ENCODE results near the gene SMIM10L2A.

Gene SMIM10L2A

DNA sequence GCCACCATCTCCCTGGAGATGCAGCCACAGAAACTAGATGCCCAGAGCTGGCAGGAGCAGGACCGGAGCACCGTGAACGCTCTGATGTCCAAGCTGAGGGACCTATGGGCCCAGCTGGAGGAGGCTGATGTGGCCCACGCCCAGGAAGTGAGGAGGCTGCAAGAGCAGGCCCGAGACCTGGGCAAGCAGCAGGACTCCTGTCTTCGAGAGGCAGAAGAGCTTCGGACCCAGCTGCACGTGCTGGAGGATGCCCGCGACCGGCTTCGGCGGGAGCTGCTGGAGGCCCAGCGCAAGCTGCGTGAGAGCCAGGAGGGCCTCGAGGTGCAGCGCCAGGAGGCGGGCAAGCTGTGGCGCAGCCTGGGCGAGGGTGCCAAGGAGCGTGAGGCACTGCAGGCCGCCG lies 14.2 kb downstream of the SMIM10L2A start:
- DNase-seq (ENCODE audit: low read depth): no peak
- in situ Hi-C loops (cut with HindIII; ENCODE audit: low sequenced_read_pairs): no loop called here
- TF ChIP-seq, protein P1, sequence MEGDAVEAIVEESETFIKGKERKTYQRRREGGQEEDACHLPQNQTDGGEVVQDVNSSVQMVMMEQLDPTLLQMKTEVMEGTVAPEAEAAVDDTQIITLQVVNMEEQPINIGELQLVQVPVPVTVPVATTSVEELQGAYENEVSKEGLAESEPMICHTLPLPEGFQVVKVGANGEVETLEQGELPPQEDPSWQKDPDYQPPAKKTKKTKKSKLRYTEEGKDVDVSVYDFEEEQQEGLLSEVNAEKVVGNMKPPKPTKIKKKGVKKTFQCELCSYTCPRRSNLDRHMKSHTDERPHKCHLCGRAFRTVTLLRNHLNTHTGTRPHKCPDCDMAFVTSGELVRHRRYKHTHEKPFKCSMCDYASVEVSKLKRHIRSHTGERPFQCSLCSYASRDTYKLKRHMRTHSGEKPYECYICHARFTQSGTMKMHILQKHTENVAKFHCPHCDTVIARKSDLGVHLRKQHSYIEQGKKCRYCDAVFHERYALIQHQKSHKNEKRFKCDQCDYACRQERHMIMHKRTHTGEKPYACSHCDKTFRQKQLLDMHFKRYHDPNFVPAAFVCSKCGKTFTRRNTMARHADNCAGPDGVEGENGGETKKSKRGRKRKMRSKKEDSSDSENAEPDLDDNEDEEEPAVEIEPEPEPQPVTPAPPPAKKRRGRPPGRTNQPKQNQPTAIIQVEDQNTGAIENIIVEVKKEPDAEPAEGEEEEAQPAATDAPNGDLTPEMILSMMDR (IDR thresholded peaks at IDR 0.05; ENCODE audit: low read depth, low read length, missing control alignments): no peak
- H3K4me3 ChIP-seq (ENCODE audit: low read depth, low read length): no peak overlapping the region

DNA sequence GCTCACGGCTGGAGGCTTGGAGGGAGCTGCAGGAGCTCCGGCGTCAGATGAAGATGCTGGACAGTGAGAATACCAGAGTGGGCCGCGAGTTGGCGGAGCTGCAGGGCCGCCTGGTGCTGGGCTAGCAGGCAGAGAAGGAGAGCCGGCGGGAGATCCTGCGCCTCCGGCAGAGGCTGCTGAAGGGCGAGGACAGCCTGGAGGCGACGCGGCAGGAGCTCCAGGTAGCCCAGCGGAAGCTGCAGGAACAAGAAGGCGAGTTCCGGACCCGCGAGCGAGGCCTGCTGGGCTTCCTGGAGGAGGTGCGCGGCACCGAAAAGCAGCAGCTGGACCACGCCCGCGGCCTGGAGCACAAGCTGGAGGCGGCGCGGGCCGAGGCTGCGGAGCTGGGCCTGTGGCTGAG lies 14.7 kb downstream of the SMIM10L2A start:
- in situ Hi-C loops (cut with HindIII; ENCODE audit: low sequenced_read_pairs): no loop called here
- DNase-seq (ENCODE audit: low read depth): no peak
- no peak overlapping the region for H3K4me3 ChIP-seq (ENCODE audit: low read depth, low read length)
- TF ChIP-seq, protein P1 (IDR thresholded peaks at IDR 0.05; ENCODE audit: low read depth, low read length, missing control alignments): no peak

DNA sequence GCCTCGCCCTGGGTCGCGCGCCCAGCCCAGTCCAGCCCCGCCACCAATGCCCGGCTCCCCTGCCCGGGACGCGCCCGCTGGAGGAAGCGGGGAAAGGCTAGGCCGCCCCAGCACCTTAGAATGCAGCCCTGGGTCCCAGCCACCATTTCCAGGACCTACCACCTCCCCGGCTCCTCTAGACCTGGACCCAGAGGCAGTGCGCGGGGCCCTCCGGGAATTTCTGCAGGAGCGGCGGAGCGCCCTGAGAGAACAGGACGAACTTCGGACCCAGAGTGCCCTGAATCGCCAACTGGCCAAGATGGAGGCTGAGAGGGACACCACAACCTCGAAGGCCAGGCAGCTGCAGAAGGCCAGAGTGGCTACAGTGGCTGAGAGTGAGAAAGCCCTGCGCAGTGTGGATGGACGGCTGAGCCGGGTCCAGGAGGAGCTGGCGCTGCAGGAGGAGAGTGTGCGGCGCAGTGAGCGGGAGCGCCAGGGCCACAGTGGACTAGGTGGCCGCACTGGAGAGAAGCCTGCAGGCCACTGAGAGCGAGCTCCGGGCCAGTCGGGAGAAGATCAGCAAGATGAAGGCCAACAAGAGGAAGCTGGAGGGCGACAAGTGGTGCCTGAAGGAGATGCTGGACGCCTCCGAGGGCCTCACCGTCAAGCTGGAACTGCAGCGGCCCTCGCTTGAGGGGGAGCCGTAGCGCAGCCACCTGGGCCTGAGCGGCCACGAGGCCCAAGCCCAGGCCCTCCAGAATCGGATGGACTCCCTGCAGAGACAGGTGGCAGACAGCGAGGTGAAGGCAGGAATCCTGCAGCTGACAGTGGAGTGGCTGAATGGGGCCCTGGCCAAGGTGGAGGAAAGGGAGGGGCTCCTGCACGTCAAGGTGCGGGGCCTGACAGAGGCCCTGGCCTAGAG lies 15.5 kb downstream of the SMIM10L2A start:
- no peak for DNase-seq (ENCODE audit: low read depth)
- H3K4me3 ChIP-seq (ENCODE audit: low read depth, low read length): no peak overlapping the region
- in situ Hi-C loops (cut with HindIII; ENCODE audit: low sequenced_read_pairs): no loop called here
- TF ChIP-seq, protein P1 (IDR thresholded peaks at IDR 0.05; ENCODE audit: low read depth, low read length, missing control alignments): no peak

DNA sequence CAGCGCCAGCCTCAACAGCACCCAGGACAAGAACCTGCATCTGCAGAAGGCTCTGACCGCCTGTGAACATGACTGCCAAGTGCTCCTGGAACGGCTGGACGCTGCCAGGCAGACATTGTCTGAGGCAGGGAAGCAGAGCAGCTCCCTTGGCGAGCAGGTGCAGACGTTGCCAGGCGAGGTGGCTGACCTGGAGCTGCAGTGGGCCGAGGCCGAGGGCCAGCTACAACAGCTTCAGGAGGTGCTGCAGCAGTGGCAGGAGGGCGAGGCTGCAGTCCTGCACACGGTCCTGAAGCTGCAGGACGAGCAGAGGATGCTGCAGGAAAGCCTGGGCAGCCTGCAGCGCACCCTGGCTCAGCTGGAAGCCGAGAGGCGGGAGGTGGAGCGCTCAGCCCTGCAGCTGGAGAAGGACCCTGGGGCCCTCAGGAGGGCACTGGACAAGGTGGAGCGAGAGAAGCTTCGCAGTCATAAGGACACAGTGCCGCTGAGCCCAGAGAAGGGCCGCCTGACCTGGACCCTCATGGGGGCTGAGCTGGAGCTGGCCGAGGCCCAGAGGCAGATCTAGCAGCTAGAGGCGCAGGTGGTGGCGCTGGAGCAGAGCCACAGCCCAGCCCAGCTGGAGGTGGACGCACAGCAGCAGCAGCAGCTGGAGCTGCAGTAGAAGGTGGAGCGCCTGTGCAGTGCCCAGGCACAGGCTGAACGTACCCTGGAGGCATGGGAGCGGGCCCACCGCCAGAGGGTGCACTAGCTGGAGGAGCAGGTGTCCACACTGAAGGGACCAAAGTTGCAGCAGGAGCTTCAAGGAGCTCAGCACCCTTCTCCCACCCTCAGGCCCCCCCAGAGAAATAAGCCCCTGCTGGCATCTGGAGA lies 16.4 kb downstream of the SMIM10L2A start:
- in situ Hi-C loops (cut with HindIII; ENCODE audit: low sequenced_read_pairs): no loop called here
- TF ChIP-seq, protein P1 (IDR thresholded peaks at IDR 0.05; ENCODE audit: low read depth, low read length, missing control alignments): no peak
- DNase-seq (ENCODE audit: low read depth): no peak
- no peak overlapping the region for H3K4me3 ChIP-seq (ENCODE audit: low read depth, low read length)

DNA sequence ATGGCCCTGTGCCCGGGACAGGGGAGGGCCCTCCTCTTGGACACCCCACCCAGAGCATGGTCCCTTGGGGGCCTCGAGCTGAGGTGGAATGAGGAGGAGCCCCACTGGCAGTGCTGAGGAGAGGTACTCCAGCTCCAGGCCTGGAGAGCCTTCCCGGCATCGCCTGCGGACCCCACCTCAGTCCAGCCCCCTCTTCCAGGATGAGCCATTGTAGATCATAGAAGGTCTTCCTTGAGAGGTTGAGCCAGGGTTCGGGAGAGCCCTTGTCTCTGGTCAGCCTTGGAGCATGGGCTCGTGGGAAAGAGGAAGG lies 16.9 kb downstream of the SMIM10L2A start:
- in situ Hi-C loops (cut with HindIII; ENCODE audit: low sequenced_read_pairs): no loop called here
- no peak overlapping the region for H3K4me3 ChIP-seq (ENCODE audit: low read depth, low read length)
- DNase-seq (ENCODE audit: low read depth): no peak
- TF ChIP-seq, protein P1 (IDR thresholded peaks at IDR 0.05; ENCODE audit: low read depth, low read length, missing control alignments): no peak

DNA sequence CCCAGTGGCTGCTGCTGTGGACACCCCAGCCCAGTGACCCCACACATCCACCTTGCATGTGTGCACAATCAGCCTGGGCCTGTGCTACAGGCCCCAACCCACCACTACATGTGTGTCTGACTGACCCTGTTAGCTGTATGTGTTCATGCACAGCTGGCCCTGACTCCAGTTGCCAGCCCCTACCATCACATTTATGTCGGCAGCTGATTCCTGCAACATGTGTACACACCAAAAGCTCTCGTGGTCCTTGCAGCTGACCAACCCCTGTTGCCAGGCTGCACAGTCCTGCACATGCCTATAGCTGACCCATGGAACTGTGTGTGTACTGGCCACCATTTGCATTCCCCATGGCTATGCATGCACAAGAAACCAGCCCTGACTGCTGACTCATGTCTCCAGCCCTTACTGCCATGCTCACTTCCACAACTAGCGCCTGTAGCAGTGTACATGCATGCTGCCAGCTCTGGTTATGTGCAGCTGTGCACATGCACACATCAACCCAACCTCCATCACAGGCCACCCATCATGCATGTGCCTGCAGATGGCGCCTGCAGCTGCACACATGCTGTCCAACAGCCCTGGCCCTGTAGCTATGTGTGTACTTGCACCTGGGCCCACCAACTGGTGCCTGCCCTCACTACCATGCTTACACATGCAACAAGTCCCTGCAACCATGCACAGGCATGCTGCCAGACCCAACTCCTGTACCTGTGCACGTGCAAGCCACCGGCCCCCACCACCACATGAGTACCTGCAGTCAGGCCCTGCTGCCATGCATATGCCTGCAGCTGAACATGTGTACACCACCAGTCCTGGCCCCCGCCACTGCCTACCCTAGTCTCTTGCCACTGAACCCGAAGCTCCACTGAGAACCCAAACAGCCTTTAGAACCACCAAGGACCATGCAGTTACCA lies 28.1 kb downstream of the SMIM10L2A start:
- no peak overlapping the region for H3K4me3 ChIP-seq (ENCODE audit: low read depth, low read length)
- in situ Hi-C loops (cut with HindIII; ENCODE audit: low sequenced_read_pairs): no loop called here
- no peak for DNase-seq (ENCODE audit: low read depth)
- TF ChIP-seq, protein P1 (IDR thresholded peaks at IDR 0.05; ENCODE audit: low read depth, low read length, missing control alignments): no peak

All from astrocyte of the cerebellum (primary cell).